SU-DHL-6 (cell line): Measurements from ENCODE around the gene CYP4F3.
"Not testable (repeated sequence)": the region's sequence is repeated elsewhere in the genome, so short reads cannot be mapped to it uniquely, and the experiment has no call there.

Experiments used
- H2AFZ ChIP-seq: fragments of 200-600 bp; sonication (generic); 2 replicates; pipeline ENCODE4 v1.6.1; 2014; ENCODE audit warnings: low read depth, mild to moderate bottlenecking, moderate library complexity, mixed read lengths, antibody characterized with exemption, low read length; ENCODE audit not compliant: severe bottlenecking
- H3F3A ChIP-seq: fragments of 200-600 bp; shearing (Covaris generic); 2 replicates; pipeline ENCODE4 v1.6.0; 2016; ENCODE audit warnings: antibody characterized with exemption, mild to moderate bottlenecking; ENCODE audit not compliant: insufficient read depth
- H3K27ac ChIP-seq: fragments of 200-600 bp; sonication (generic); 2 replicates; pipeline ENCODE4 v1.5.1; 2016; ENCODE audit warnings: low read depth, mild to moderate bottlenecking, low read length, moderate library complexity, mixed read lengths
- H3K27me3 ChIP-seq: fragments of 200-600 bp; sonication (generic), shearing (Covaris generic); 2 replicates; pipeline ENCODE4 v1.6.0; 2014; ENCODE audit warnings: mild to moderate bottlenecking, low read length
- H3K36me3 ChIP-seq: fragments of 200-600 bp; sonication (generic); 2 replicates; pipeline ENCODE4 v1.6.1; 2014; ENCODE audit warnings: mild to moderate bottlenecking, low read length, mixed read lengths
- H3K4me2 ChIP-seq: fragments of 300-600, 200-600 bp; shearing (Covaris generic), sonication (generic); 2 replicates; pipeline ENCODE4 v1.6.0; 2014; ENCODE audit warnings: low read length, low read depth, mild to moderate bottlenecking; ENCODE audit not compliant: poor library complexity, severe bottlenecking
- H3K4me3 ChIP-seq: fragments of 200-600 bp; sonication (generic); 2 replicates; pipeline ENCODE4 v1.5.1; 2014; ENCODE audit warnings: antibody characterized with exemption, low read length, mild to moderate bottlenecking, mixed read lengths; ENCODE audit not compliant: insufficient read depth, poor library complexity, severe bottlenecking
- H3K79me2 ChIP-seq: fragments of 200-600 bp; sonication (generic); 2 replicates; pipeline ENCODE4 v1.6.1; 2014; ENCODE audit warnings: mild to moderate bottlenecking, low read length, moderate library complexity; ENCODE audit not compliant: insufficient read depth
- H3K9ac ChIP-seq: fragments of 200-600 bp; sonication (generic); 2 replicates; pipeline ENCODE4 v1.7.0; 2014; ENCODE audit warnings: mild to moderate bottlenecking, low read length
- H3K9me2 ChIP-seq: fragments of 200-600 bp; sonication (generic); replicated peaks from 2 replicates; pipeline ENCODE4 v1.6.1; 2014; ENCODE audit warnings: low read length; ENCODE audit not compliant: insufficient read depth
- H3K9me3 ChIP-seq: fragments of 200-600 bp; sonication (generic); 2 replicates; pipeline ENCODE4 v1.6.1; 2014; ENCODE audit warnings: low read length, mixed read lengths; ENCODE audit not compliant: insufficient read depth
- H4K20me1 ChIP-seq: fragments of 200-600 bp; sonication (generic); 2 replicates; pipeline ENCODE4 v1.6.1; 2014; ENCODE audit warnings: low read depth, mild to moderate bottlenecking, antibody characterized with exemption, low read length, moderate library complexity, mixed read lengths
- CTCF ChIP-seq: fragments of 200-600 bp; sonication (generic); IDR thresholded peaks from one replicate; pipeline ENCODE4 v1.5.1; 2017; ENCODE audit warnings: antibody characterized with exemption, mild to moderate bottlenecking, low read length, moderate library complexity; ENCODE audit not compliant: insufficient read depth, poor library complexity, severe bottlenecking
- EZH2phosphoT487 ChIP-seq: fragments of 200-600 bp; sonication (generic), shearing (Covaris generic); conservative IDR thresholded peaks from 2 replicates; pipeline ENCODE4 v1.6.1; 2018; ENCODE audit warnings: mild to moderate bottlenecking, antibody characterized with exemption, low read length, moderate library complexity, mixed read lengths

Gene CYP4F3

GRCh38 chr19:15595069-15595468 is 45.6 kb upstream of the CYP4F3 start:
- H3K79me2 ChIP-seq = no peaks in the 10 kb centered on the region
- no peak overlapping the region for H2AFZ ChIP-seq
- TF ChIP-seq CTCF (no peak), EZH2phosphoT487 (no peak)
- no peak overlapping the region for H3K4me2 ChIP-seq
- H3F3A ChIP-seq = no peaks in the 10 kb centered on the region
- H3K27ac ChIP-seq = no peak overlapping the region
- H3K4me3 ChIP-seq = no peak overlapping the region
- no peaks in the 10 kb centered on the region for H3K9me2 ChIP-seq
- H3K9ac ChIP-seq = no peak overlapping the region
- no peaks in the 10 kb centered on the region for H3K9me3 ChIP-seq
- H3K36me3 ChIP-seq = no peaks in the 10 kb centered on the region
- no peaks in the 10 kb centered on the region for H4K20me1 ChIP-seq
- no peaks in the 10 kb centered on the region for H3K27me3 ChIP-seq

GRCh38 chr19:15607978-15608925 is 32.4 kb upstream of the CYP4F3 start:
- H4K20me1 ChIP-seq, H3K9ac ChIP-seq, H3K27me3 ChIP-seq, H2AFZ ChIP-seq, H3K27ac ChIP-seq, H3K4me2 ChIP-seq, H3K79me2 ChIP-seq, H3K36me3 ChIP-seq, H3K9me3 ChIP-seq, H3F3A ChIP-seq, H3K4me3 ChIP-seq, H3K9me2 ChIP-seq: not testable (repeated sequence)

- Histone ChIP-seq H3K27me3 (no peaks in the 10 kb centered on the region), H3K9me2 (no peaks in the 10 kb centered on the region), H4K20me1 (no peaks in the 10 kb centered on the region), H3K79me2 (no peaks in the 10 kb centered on the region), H3F3A (no peaks in the 10 kb centered on the region), H3K9ac (no peak overlapping the region), H2AFZ (no peak overlapping the region), H3K4me2 (no peak overlapping the region), H3K9me3 (no peaks in the 10 kb centered on the region), H3K4me3 (no peak overlapping the region), H3K27ac (no peak overlapping the region), H3K36me3 (no peaks in the 10 kb centered on the region)
- no peak for TF ChIP-seq EZH2phosphoT487
- TF ChIP-seq CTCF = no peak
Measured at GRCh38 chr19:15609261-15609660, 31.4 kb upstream of the CYP4F3 start.

- Histone ChIP-seq H3K9me3 (no peaks in the 10 kb centered on the region), H3K9ac (no peak overlapping the region), H3K27ac (no peak overlapping the region), H3K79me2 (no peaks in the 10 kb centered on the region), H2AFZ (no peak overlapping the region), H3K4me2 (no peak overlapping the region), H3K9me2 (no peaks in the 10 kb centered on the region), H3K36me3 (no peaks in the 10 kb centered on the region), H3K27me3 (no peaks in the 10 kb centered on the region), H3F3A (no peaks in the 10 kb centered on the region), H4K20me1 (no peaks in the 10 kb centered on the region), H3K4me3 (no peak overlapping the region)
- TF ChIP-seq EZH2phosphoT487 (no peak), CTCF (no peak)
Measured at GRCh38 chr19:15612342-15612741, 28.4 kb upstream of the CYP4F3 start.
